ENCODE measurements around the gene PLCB2.
A peak's percentile ranks its signal among the peaks of the same experiment; 100 is the strongest.

PLCB2 gene

DNA sequence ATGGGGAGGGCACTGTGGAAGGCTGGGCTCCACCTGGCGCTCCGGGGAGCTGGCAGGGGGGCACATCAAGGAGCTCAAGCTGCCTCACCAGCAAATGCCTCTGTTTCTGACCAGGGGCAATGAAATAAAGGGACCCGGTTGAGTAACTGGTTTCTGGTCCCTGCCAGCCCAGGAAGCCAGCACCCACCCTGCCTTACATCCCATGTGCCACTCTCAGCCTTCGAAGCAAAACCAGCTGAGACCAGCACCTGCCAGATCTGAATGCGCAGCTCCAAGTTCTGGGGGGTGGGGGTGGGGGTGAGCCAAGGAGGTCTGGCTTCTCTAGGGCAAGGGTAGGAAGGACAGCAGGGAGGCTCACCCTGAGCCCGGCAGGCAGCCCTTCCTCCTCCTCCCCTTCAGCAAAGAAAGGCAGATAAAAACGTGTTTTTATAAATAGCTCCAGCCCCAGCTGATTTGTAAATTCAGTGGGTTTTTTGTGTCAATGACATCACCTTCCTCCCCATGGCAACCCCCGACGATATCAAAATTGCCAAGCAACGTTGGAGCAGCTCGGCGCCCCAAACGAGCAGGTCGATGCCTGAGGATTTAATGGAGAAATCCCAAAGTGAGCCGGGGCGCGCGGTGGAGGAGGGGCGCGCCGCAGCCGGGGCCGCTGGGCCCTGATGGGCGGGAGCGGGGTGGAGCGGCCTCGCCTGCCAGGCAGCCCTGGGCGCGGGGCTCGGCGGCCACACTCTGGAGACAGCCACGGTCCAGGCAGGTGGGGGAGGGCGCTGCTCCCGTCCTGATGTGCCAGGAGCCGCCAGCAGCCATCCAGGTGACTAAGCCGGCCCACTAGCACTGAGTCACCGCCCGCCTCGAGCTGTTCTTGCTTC is 69.0 kb downstream of the PLCB2 start, which contains the start of gene PAK6 (continued):
- TF ChIP-seq, protein P1, sequence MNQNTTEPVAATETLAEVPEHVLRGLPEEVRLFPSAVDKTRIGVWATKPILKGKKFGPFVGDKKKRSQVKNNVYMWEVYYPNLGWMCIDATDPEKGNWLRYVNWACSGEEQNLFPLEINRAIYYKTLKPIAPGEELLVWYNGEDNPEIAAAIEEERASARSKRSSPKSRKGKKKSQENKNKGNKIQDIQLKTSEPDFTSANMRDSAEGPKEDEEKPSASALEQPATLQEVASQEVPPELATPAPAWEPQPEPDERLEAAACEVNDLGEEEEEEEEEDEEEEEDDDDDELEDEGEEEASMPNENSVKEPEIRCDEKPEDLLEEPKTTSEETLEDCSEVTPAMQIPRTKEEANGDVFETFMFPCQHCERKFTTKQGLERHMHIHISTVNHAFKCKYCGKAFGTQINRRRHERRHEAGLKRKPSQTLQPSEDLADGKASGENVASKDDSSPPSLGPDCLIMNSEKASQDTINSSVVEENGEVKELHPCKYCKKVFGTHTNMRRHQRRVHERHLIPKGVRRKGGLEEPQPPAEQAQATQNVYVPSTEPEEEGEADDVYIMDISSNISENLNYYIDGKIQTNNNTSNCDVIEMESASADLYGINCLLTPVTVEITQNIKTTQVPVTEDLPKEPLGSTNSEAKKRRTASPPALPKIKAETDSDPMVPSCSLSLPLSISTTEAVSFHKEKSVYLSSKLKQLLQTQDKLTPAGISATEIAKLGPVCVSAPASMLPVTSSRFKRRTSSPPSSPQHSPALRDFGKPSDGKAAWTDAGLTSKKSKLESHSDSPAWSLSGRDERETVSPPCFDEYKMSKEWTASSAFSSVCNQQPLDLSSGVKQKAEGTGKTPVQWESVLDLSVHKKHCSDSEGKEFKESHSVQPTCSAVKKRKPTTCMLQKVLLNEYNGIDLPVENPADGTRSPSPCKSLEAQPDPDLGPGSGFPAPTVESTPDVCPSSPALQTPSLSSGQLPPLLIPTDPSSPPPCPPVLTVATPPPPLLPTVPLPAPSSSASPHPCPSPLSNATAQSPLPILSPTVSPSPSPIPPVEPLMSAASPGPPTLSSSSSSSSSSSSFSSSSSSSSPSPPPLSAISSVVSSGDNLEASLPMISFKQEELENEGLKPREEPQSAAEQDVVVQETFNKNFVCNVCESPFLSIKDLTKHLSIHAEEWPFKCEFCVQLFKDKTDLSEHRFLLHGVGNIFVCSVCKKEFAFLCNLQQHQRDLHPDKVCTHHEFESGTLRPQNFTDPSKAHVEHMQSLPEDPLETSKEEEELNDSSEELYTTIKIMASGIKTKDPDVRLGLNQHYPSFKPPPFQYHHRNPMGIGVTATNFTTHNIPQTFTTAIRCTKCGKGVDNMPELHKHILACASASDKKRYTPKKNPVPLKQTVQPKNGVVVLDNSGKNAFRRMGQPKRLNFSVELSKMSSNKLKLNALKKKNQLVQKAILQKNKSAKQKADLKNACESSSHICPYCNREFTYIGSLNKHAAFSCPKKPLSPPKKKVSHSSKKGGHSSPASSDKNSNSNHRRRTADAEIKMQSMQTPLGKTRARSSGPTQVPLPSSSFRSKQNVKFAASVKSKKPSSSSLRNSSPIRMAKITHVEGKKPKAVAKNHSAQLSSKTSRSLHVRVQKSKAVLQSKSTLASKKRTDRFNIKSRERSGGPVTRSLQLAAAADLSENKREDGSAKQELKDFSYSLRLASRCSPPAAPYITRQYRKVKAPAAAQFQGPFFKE (tag by site-specific recombination; IDR thresholded peaks at IDR 0.05; ENCODE audit: borderline replicate concordance): no peak
- no peak for TF ChIP-seq ZNF223 (tag by site-specific recombination; IDR thresholded peaks at IDR 0.05)
- no peak for TF ChIP-seq ZXDB (tag by site-specific recombination; IDR thresholded peaks at IDR 0.05)
- no peak for TF ChIP-seq ZNF292 (tag by site-specific recombination; IDR thresholded peaks at IDR 0.05; ENCODE audit: borderline replicate concordance, low read depth)
- TF ChIP-seq OSR2 (tag by site-specific recombination; IDR thresholded peaks at IDR 0.05): peak; percentile 70
- TF ChIP-seq ZFP37 (tag by site-specific recombination; IDR thresholded peaks at IDR 0.05): no peak
- no peak for TF ChIP-seq TCF7L2 (IDR thresholded peaks at IDR 0.05; ENCODE audit: borderline replicate concordance, low read depth, low read length)
- TF ChIP-seq ZNF596 (tag by site-specific recombination; IDR thresholded peaks at IDR 0.05): no peak
- TF ChIP-seq, protein P2, sequence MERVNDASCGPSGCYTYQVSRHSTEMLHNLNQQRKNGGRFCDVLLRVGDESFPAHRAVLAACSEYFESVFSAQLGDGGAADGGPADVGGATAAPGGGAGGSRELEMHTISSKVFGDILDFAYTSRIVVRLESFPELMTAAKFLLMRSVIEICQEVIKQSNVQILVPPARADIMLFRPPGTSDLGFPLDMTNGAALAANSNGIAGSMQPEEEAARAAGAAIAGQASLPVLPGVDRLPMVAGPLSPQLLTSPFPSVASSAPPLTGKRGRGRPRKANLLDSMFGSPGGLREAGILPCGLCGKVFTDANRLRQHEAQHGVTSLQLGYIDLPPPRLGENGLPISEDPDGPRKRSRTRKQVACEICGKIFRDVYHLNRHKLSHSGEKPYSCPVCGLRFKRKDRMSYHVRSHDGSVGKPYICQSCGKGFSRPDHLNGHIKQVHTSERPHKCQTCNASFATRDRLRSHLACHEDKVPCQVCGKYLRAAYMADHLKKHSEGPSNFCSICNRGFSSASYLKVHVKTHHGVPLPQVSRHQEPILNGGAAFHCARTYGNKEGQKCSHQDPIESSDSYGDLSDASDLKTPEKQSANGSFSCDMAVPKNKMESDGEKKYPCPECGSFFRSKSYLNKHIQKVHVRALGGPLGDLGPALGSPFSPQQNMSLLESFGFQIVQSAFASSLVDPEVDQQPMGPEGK (tag by site-specific recombination; IDR thresholded peaks at IDR 0.05): no peak
- peak; percentile 44; the same call in 1 of the 2 replicates for TF ChIP-seq ZBTB17 (tag by site-specific recombination; IDR thresholded peaks at IDR 0.05)
- TF ChIP-seq, protein P3, sequence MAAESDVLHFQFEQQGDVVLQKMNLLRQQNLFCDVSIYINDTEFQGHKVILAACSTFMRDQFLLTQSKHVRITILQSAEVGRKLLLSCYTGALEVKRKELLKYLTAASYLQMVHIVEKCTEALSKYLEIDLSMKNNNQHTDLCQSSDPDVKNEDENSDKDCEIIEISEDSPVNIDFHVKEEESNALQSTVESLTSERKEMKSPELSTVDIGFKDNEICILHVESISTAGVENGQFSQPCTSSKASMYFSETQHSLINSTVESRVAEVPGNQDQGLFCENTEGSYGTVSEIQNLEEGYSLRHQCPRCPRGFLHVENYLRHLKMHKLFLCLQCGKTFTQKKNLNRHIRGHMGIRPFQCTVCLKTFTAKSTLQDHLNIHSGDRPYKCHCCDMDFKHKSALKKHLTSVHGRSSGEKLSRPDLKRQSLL (tag by site-specific recombination; IDR thresholded peaks at IDR 0.05): no peak
- TF ChIP-seq SETDB1 (IDR thresholded peaks at IDR 0.05; ENCODE audit: insufficient read length, low read length): no peak
- TF ChIP-seq KLF7 (tag by site-specific recombination; IDR thresholded peaks at IDR 0.05; ENCODE audit: borderline replicate concordance): no peak
- no peak for TF ChIP-seq ZNF654 (tag by site-specific recombination; IDR thresholded peaks at IDR 0.05; ENCODE audit: low read depth)
- 0 out of 2 replicates have a peak, but pooled peaks have one; percentile 10 for TF ChIP-seq ZNF677 (tag by site-specific recombination; IDR thresholded peaks at IDR 0.05)
- TF ChIP-seq ZNF138 (tag by site-specific recombination; IDR thresholded peaks at IDR 0.05; ENCODE audit: borderline replicate concordance): no peak
- TF ChIP-seq ZNF114 (tag by site-specific recombination; IDR thresholded peaks at IDR 0.05): no peak
- TF ChIP-seq KLF8 (tag by site-specific recombination; IDR thresholded peaks at IDR 0.05): no peak
- TF ChIP-seq ZNF561 (tag by site-specific recombination; IDR thresholded peaks at IDR 0.05; ENCODE audit: borderline replicate concordance): peak; percentile 58; the same call in 1 of the 2 replicates
- TF ChIP-seq ZNF404 (tag by site-specific recombination; IDR thresholded peaks at IDR 0.05): no peak
- TF ChIP-seq, protein P4, sequence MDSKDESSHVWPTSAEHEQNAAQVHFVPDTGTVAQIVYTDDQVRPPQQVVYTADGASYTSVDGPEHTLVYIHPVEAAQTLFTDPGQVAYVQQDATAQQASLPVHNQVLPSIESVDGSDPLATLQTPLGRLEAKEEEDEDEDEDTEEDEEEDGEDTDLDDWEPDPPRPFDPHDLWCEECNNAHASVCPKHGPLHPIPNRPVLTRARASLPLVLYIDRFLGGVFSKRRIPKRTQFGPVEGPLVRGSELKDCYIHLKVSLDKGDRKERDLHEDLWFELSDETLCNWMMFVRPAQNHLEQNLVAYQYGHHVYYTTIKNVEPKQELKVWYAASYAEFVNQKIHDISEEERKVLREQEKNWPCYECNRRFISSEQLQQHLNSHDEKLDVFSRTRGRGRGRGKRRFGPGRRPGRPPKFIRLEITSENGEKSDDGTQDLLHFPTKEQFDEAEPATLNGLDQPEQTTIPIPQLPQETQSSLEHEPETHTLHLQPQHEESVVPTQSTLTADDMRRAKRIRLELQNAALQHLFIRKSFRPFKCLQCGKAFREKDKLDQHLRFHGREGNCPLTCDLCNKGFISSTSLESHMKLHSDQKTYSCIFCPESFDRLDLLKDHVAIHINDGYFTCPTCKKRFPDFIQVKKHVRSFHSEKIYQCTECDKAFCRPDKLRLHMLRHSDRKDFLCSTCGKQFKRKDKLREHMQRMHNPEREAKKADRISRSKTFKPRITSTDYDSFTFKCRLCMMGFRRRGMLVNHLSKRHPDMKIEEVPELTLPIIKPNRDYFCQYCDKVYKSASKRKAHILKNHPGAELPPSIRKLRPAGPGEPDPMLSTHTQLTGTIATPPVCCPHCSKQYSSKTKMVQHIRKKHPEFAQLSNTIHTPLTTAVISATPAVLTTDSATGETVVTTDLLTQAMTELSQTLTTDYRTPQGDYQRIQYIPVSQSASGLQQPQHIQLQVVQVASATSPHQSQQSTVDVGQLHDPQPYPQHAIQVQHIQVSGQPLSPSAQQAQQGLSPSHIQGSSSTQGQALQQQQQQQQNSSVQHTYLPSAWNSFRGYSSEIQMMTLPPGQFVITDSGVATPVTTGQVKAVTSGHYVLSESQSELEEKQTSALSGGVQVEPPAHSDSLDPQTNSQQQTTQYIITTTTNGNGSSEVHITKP (tag by site-specific recombination; IDR thresholded peaks at IDR 0.05): 0 out of 2 replicates have a peak, but pooled peaks have one; percentile 21
- TF ChIP-seq ZSCAN23 (tag by site-specific recombination; IDR thresholded peaks at IDR 0.05): no peak
- peak; percentile 90 for TF ChIP-seq ZNF629 (tag by site-specific recombination; IDR thresholded peaks at IDR 0.05)
- TF ChIP-seq, protein P5, sequence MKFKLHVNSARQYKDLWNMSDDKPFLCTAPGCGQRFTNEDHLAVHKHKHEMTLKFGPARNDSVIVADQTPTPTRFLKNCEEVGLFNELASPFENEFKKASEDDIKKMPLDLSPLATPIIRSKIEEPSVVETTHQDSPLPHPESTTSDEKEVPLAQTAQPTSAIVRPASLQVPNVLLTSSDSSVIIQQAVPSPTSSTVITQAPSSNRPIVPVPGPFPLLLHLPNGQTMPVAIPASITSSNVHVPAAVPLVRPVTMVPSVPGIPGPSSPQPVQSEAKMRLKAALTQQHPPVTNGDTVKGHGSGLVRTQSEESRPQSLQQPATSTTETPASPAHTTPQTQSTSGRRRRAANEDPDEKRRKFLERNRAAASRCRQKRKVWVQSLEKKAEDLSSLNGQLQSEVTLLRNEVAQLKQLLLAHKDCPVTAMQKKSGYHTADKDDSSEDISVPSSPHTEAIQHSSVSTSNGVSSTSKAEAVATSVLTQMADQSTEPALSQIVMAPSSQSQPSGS (tag by site-specific recombination; IDR thresholded peaks at IDR 0.05; ENCODE audit: low read depth): peak; percentile 63; the same call in 1 of the 2 replicates
- no peak for TF ChIP-seq KLF9 (tag by site-specific recombination; IDR thresholded peaks at IDR 0.05; ENCODE audit: low read depth)
